ENCODE data around the gene TOE1. TPM values are rescaled to one million over a fixed set of nuclear protein-coding genes. Genes with fewer than 3 reads are reported as not detected.

Gene TOE1
- total RNA-seq, 1 donor from 2014 or later, result 12.3 TPM

GRCh38 chr1:45331436-45332345, 8.3 kb upstream of the TOE1 start:
- Mint-ChIP-seq H3K4me1 (ENCODE audit: low read depth) (peaks cover 20% of the 10 kb centered on the region), H3K4me3 (ENCODE audit: low read depth) (no peak overlapping the region), H3K9me3 (ENCODE audit: low read depth) (no peaks in the 10 kb centered on the region), H3K27me3 (peaks cover 8% of the 10 kb centered on the region), H3K36me3 (ENCODE audit: insufficient read depth) (peaks cover 7% of the 10 kb centered on the region), H3K27ac (no peak overlapping the region)
- TF ChIP-seq CTCF (IDR thresholded peaks at IDR 0.05; ENCODE audit: unreplicated experiment), result no peak
- DNase-seq (ENCODE audit: low spot score, unreplicated experiment), result no peak

- Mint-ChIP-seq H3K27ac (no peak overlapping the region), H3K36me3 (ENCODE audit: insufficient read depth) (peaks cover 7% of the 10 kb centered on the region), H3K9me3 (ENCODE audit: low read depth) (no peaks in the 10 kb centered on the region), H3K4me1 (ENCODE audit: low read depth) (peaks cover 24% of the 10 kb centered on the region), H3K4me3 (ENCODE audit: low read depth) (no peak overlapping the region), H3K27me3 (peaks cover 8% of the 10 kb centered on the region)
- TF ChIP-seq CTCF (IDR thresholded peaks at IDR 0.05; ENCODE audit: unreplicated experiment), result no peak
- DNase-seq (ENCODE audit: low spot score, unreplicated experiment), result no peak
These were observed 7.6 kb upstream of the TOE1 start for GRCh38 chr1:45332346-45332720.

GRCh38 chr1:45334308-45335245, 5.4 kb upstream of the TOE1 start:
- H3K27me3 Mint-ChIP-seq, result no peaks in the 10 kb centered on the region
- H3K36me3 Mint-ChIP-seq (ENCODE audit: insufficient read depth), result peaks cover 6% of the 10 kb centered on the region
- no peak for TF ChIP-seq CTCF (IDR thresholded peaks at IDR 0.05; ENCODE audit: unreplicated experiment)
- peak overlapping the region; percentile 96 for H3K27ac Mint-ChIP-seq
- no peak overlapping the region for H3K4me3 Mint-ChIP-seq (ENCODE audit: low read depth)
- DNase-seq (ENCODE audit: low spot score, unreplicated experiment), result no peak
- no peaks in the 10 kb centered on the region for H3K9me3 Mint-ChIP-seq (ENCODE audit: low read depth)
- H3K4me1 Mint-ChIP-seq (ENCODE audit: low read depth), result peaks cover 30% of the 10 kb centered on the region

- Mint-ChIP-seq H3K27me3 (no peaks in the 10 kb centered on the region), H3K27ac (peak overlapping the region; percentile 96), H3K4me1 (ENCODE audit: low read depth) (peaks cover 36% of the 10 kb centered on the region), H3K4me3 (ENCODE audit: low read depth) (peak overlapping the region; percentile 2), H3K9me3 (ENCODE audit: low read depth) (no peaks in the 10 kb centered on the region), H3K36me3 (ENCODE audit: insufficient read depth) (peaks cover 5% of the 10 kb centered on the region)
- TF ChIP-seq CTCF (IDR thresholded peaks at IDR 0.05; ENCODE audit: unreplicated experiment), result no peak
- no peak for DNase-seq (ENCODE audit: low spot score, unreplicated experiment)
These were observed 4.1 kb upstream of the TOE1 start for GRCh38 chr1:45335855-45336324.
